Measurements from ENCODE around the gene PHACTR1.

Gene PHACTR1

GRCh38 chr6:12865117-12865516 is 148.6 kb downstream of the PHACTR1 start:
- no peak for DNase-seq

GRCh38 chr6:12865671-12866181 is 149.2 kb downstream of the PHACTR1 start:
- no peak for DNase-seq

GRCh38 chr6:12866422-12867029 is 150.0 kb downstream of the PHACTR1 start:
- no peak for DNase-seq

- DNase-seq = no peak
These were observed 153.4 kb downstream of the PHACTR1 start for GRCh38 chr6:12869816-12870432.

GRCh38 chr6:12873691-12874090 is 157.1 kb downstream of the PHACTR1 start:
- no peak for DNase-seq

- no peak for DNase-seq
These were observed 158.5 kb downstream of the PHACTR1 start for GRCh38 chr6:12875051-12875450.

GRCh38 chr6:12878741-12879140 is 162.2 kb downstream of the PHACTR1 start:
- DNase-seq = no peak

GRCh38 chr6:12882761-12883290 is 166.3 kb downstream of the PHACTR1 start:
- no peak for DNase-seq

- no peak for DNase-seq
These were observed 168.4 kb downstream of the PHACTR1 start for GRCh38 chr6:12884983-12885382.

- DNase-seq = no peak
These were observed 170.6 kb downstream of the PHACTR1 start for GRCh38 chr6:12886961-12887775.

- DNase-seq = peak; percentile 7
These were observed 173.7 kb downstream of the PHACTR1 start for GRCh38 chr6:12890171-12890790.

- no peak for DNase-seq
These were observed 175.0 kb downstream of the PHACTR1 start for GRCh38 chr6:12891595-12891994.

- DNase-seq = no peak
These were observed 175.6 kb downstream of the PHACTR1 start for GRCh38 chr6:12892151-12892550.

- no peak for DNase-seq
These were observed 176.5 kb downstream of the PHACTR1 start for GRCh38 chr6:12893036-12893435.

GRCh38 chr6:12895721-12896120 is 179.2 kb downstream of the PHACTR1 start:
- DNase-seq = no peak

- no peak for DNase-seq
These were observed 179.7 kb downstream of the PHACTR1 start for GRCh38 chr6:12896208-12896733.

GRCh38 chr6:12898603-12899002 is 182.0 kb downstream of the PHACTR1 start:
- no peak for DNase-seq

- no peak for DNase-seq
These were observed 182.7 kb downstream of the PHACTR1 start for GRCh38 chr6:12899046-12899833.

GRCh38 chr6:12903246-12903645 is 186.7 kb downstream of the PHACTR1 start:
- DNase-seq = no peak

GRCh38 chr6:12909833-12910232 is 193.3 kb downstream of the PHACTR1 start:
- DNase-seq = no peak

- DNase-seq = no peak
These were observed 194.9 kb downstream of the PHACTR1 start for GRCh38 chr6:12911427-12911826.

- no peak for DNase-seq
These were observed 196.6 kb downstream of the PHACTR1 start for GRCh38 chr6:12913201-12913600.

Measured in CD4-positive, alpha-beta T cell treated with Interleukin-12 subunit alpha and Interleukin-12 subunit beta, for 1 hour (primary cell).